Transverse colon (tissue), 4 donors: ENCODE data around the gene PRKAR1A.

Experiments used
- CTCF ChIP-seq, 5 experiments: fragments of 200-600 bp in 3 of 5; fragments of 450-650 bp in 2 of 5; sonication (generic) in 3 of 5; IDR thresholded peaks; 1 replicate in 2 of 5; 2 replicates in 3 of 5; pipeline ENCODE4 v1.5.1; 2016 to 2017; ENCODE audit warnings: antibody characterized with exemption in 5 of 5, inconsistent platforms in 3 of 5, mild to moderate bottlenecking in 2 of 5, moderate library complexity in 1 of 5
- EP300 ChIP-seq: sonication (generic); formaldehyde crosslinking; IDR thresholded peaks from one replicate; pipeline ENCODE4 v1.6.1; 2017; ENCODE audit warnings: antibody characterized with exemption, low read depth
- POLR2A ChIP-seq: fragments of 450-650 bp; IDR thresholded peaks from one replicate; pipeline ENCODE4 v1.6.1; 2016; ENCODE audit warnings: antibody characterized with exemption, mild to moderate bottlenecking, moderate library complexity
- POLR2AphosphoS5 ChIP-seq, 3 donors: sonication (generic); formaldehyde crosslinking; IDR thresholded peaks; one replicate each; pipeline ENCODE4 v1.6.1; 2016; ENCODE audit warnings: antibody characterized with exemption in 3 of 3

- no peak for TF ChIP-seq EP300
- TF ChIP-seq POLR2AphosphoS5 (IDR thresholded peaks at IDR 0.05) = no peak
- TF ChIP-seq CTCF (IDR thresholded peaks at IDR 0.05) = no peak
- TF ChIP-seq POLR2A = no peak
Observed at GRCh38 chr17:68576137-68576536, 63.9 kb downstream of the PRKAR1A start.
